Smooth muscle cell (in vitro differentiated cells): Measurements from ENCODE around the gene FAM83G. TPM values are rescaled to one million over a fixed set of nuclear protein-coding genes. Genes with fewer than 3 reads are reported as not detected.

ENCODE experiments used
- DNase-seq: peaks from one replicate; lab custom pipeline; 2025; ENCODE audit not compliant: unreplicated experiment; lab: John Stamatoyannopoulos, UW
- H2AFZ ChIP-seq: fragments of 200-600 bp; sonication (generic); 2 replicates; pipeline ENCODE4 v1.6.0; 2016; ENCODE audit warnings: antibody characterized with exemption, low read depth, mild to moderate bottlenecking
- H3F3A ChIP-seq: fragments of 200-600 bp; sonication (generic); 2 replicates; pipeline ENCODE4 v1.6.0; 2017; ENCODE audit warnings: antibody characterized with exemption, low read depth
- H3K27ac ChIP-seq: fragments of 200-600 bp; sonication (generic); 2 replicates; pipeline ENCODE4 v1.5.1; 2016; ENCODE audit warnings: low read depth, mild to moderate bottlenecking
- H3K27me3 ChIP-seq: fragments of 200-600 bp; sonication (generic); 2 replicates; pipeline ENCODE4 v1.6.1; 2016; ENCODE audit warnings: low read depth, mild to moderate bottlenecking
- H3K36me3 ChIP-seq: fragments of 200-600 bp; sonication (generic); 2 replicates; pipeline ENCODE4 v1.5.1; 2016; ENCODE audit warnings: low read depth
- H3K4me1 ChIP-seq: fragments of 200-600 bp; sonication (generic); 2 replicates; pipeline ENCODE4 v1.5.1; 2016; ENCODE audit warnings: low read depth
- H3K4me2 ChIP-seq: fragments of 200-600 bp; sonication (generic); 2 replicates; pipeline ENCODE4 v1.6.0; 2016; ENCODE audit warnings: mild to moderate bottlenecking
- H3K4me3 ChIP-seq: fragments of 200-600 bp; sonication (generic); 2 replicates; pipeline ENCODE4 v1.5.1; 2016; ENCODE audit warnings: mild to moderate bottlenecking
- H3K79me2 ChIP-seq: fragments of 200-600 bp; sonication (generic); 2 replicates; pipeline ENCODE4 v1.6.0; 2016; ENCODE audit warnings: low read depth, mild to moderate bottlenecking
- H3K9ac ChIP-seq: fragments of 200-600 bp; sonication (generic); 2 replicates; pipeline ENCODE4 v1.6.0; 2016; ENCODE audit warnings: low read depth
- H3K9me3 ChIP-seq: fragments of 200-600 bp; sonication (generic); replicated peaks from 2 replicates; pipeline ENCODE4 v1.5.1; 2016; ENCODE audit warnings: low read depth
- H4K20me1 ChIP-seq: fragments of 200-600 bp; sonication (generic); 2 replicates; pipeline ENCODE4 v1.6.0; 2016; ENCODE audit warnings: low read depth
- CTCF ChIP-seq: fragments of 200-600 bp; sonication (generic); IDR thresholded peaks from 2 replicates; pipeline ENCODE4 v1.5.1; 2017; ENCODE audit warnings: borderline replicate concordance, mild to moderate bottlenecking, antibody characterized with exemption; ENCODE audit not compliant: insufficient read depth, poor library complexity, severe bottlenecking
- WGBS: methylation state at CpG from one replicate; pipeline ENCODE4 v1.1.7; 2016; ENCODE audit warnings: low lambda C conversion rate; 5-methylcytosine and 5-hydroxymethylcytosine counted together
- polyA plus RNA-seq: library from polyadenylated mRNA; unstranded; fragments of >200 nt; fragmentation: Nextera tagmentation; extraction: Ambion mirVana; gene quantifications from 2 replicates; pipeline ENCODE4 v1.2.1, GENCODE V29; 2016
- total RNA-seq: library from RNA; depleted of rRNA; stranded (reverse); fragments of >200 nt; gene quantifications from 2 replicates; pipeline ENCODE4 v1.2.3, GENCODE V29; 2014

The FAM83G gene
- total and polyA plus RNA-seq, 2 experiments from 2014 or later, result 8.2 to 14.2 TPM

DNA sequence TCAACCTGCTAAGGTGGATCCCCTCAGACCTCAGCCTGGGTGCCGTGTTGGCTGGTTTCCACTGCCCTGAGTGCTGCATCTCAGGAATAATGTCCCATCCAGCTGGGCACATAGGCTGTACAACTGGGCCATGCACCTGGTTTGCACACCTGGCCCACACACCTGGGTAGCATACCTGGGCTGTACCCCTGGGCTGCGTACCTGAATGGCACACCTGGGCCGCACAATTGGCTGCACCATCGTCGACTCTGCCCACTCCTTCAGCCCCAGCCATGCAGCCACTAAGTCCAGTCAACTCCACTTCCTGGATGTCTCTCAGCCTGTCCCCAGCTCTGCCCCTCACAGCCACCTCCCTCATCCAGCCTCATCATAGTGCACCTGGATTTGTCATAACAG lies 44.7 kb downstream of the FAM83G start:
- Histone ChIP-seq H3K27me3 (no peaks in the 10 kb centered on the region), H3K79me2 (no peaks in the 10 kb centered on the region), H3F3A (no peaks in the 10 kb centered on the region), H2AFZ (no peak overlapping the region), H3K36me3 (no peaks in the 10 kb centered on the region), H3K9ac (no peak overlapping the region), H3K4me3 (no peak overlapping the region), H3K4me1 (peaks cover 12% of the 10 kb centered on the region), H4K20me1 (no peaks in the 10 kb centered on the region), H3K9me3 (no peaks in the 10 kb centered on the region), H3K4me2 (no peak overlapping the region), H3K27ac (no peak overlapping the region)
- 100% methylated on average over 5 of the region's 5 CpGs for WGBS
- TF ChIP-seq CTCF, result no peak
- DNase-seq, result no peak

GRCh38 chr17:18959071-18959844 lies 45.3 kb downstream of the FAM83G start:
- H3K4me2 ChIP-seq, result no peak overlapping the region
- no peaks in the 10 kb centered on the region for H3F3A ChIP-seq
- DNase-seq, result no peak
- H3K4me1 ChIP-seq, result peaks cover 12% of the 10 kb centered on the region
- H2AFZ ChIP-seq, result no peak overlapping the region
- no peaks in the 10 kb centered on the region for H3K36me3 ChIP-seq
- no peaks in the 10 kb centered on the region for H3K27me3 ChIP-seq
- no peaks in the 10 kb centered on the region for H4K20me1 ChIP-seq
- H3K79me2 ChIP-seq, result no peaks in the 10 kb centered on the region
- H3K4me3 ChIP-seq, result no peak overlapping the region
- 86% methylated on average over 21 of the region's 22 CpGs for WGBS
- no peak for TF ChIP-seq CTCF
- no peak overlapping the region for H3K9ac ChIP-seq
- no peaks in the 10 kb centered on the region for H3K9me3 ChIP-seq
- H3K27ac ChIP-seq, result no peak overlapping the region

DNA sequence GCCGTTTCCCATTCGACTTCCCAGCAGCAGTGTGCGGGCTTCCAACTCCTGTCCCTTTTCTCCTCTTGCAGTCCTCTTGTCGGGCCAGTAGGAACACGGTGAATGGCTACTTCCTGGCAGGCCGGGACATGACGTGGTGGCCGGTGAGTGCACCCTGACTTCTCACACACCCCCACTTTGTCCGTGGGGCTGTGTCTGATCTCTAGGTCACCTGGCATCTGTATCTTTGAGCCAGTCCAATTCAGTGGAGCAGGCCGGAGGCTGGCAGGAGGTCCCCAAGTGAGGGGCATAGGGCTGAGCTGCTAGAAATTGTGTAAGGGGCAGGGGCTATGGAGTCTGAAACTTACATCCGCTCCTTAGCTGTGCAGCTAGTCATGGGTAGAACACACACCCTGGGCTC lies 46.0 kb downstream of the FAM83G start:
- no peak overlapping the region for H2AFZ ChIP-seq
- no peaks in the 10 kb centered on the region for H3K79me2 ChIP-seq
- no peak overlapping the region for H3K9ac ChIP-seq
- no peak overlapping the region for H3K4me3 ChIP-seq
- no peak overlapping the region for H3K27ac ChIP-seq
- H3K4me2 ChIP-seq, result no peak overlapping the region
- WGBS, result 92% methylated on average over 11 of the region's 11 CpGs
- H3K36me3 ChIP-seq, result no peaks in the 10 kb centered on the region
- no peaks in the 10 kb centered on the region for H3K27me3 ChIP-seq
- TF ChIP-seq CTCF, result no peak
- no peaks in the 10 kb centered on the region for H3F3A ChIP-seq
- DNase-seq, result no peak
- H3K9me3 ChIP-seq, result no peaks in the 10 kb centered on the region
- H4K20me1 ChIP-seq, result no peaks in the 10 kb centered on the region
- peaks cover 12% of the 10 kb centered on the region for H3K4me1 ChIP-seq

- WGBS, result 93% methylated on average over 4 of the region's 4 CpGs
- H3K36me3 ChIP-seq, result no peaks in the 10 kb centered on the region
- H2AFZ ChIP-seq, result no peak overlapping the region
These were observed 46.7 kb downstream of the FAM83G start for GRCh38 chr17:18957831-18958230.

More at GRCh38 chr17:18957831-18958230, 46.7 kb downstream of the FAM83G start:
- no peaks in the 10 kb centered on the region for H3K79me2 ChIP-seq
- no peak for TF ChIP-seq CTCF
- no peak overlapping the region for H3K4me3 ChIP-seq
- no peaks in the 10 kb centered on the region for H3K9me3 ChIP-seq
- no peaks in the 10 kb centered on the region for H3K27me3 ChIP-seq
- no peak overlapping the region for H3K27ac ChIP-seq
- no peak overlapping the region for H3K4me2 ChIP-seq
- no peak for DNase-seq
- H3K4me1 ChIP-seq, result peaks cover 12% of the 10 kb centered on the region
- no peaks in the 10 kb centered on the region for H4K20me1 ChIP-seq
- H3F3A ChIP-seq, result no peaks in the 10 kb centered on the region
- H3K9ac ChIP-seq, result no peak overlapping the region
